ENCODE results near the gene COL4A2.
A peak's percentile ranks its signal among the peaks of the same experiment; 100 is the strongest.
"Not testable (repeated sequence)": the region's sequence is repeated elsewhere in the genome, so short reads cannot be mapped to it uniquely, and the experiment has no call there.

The COL4A2 gene

DNA sequence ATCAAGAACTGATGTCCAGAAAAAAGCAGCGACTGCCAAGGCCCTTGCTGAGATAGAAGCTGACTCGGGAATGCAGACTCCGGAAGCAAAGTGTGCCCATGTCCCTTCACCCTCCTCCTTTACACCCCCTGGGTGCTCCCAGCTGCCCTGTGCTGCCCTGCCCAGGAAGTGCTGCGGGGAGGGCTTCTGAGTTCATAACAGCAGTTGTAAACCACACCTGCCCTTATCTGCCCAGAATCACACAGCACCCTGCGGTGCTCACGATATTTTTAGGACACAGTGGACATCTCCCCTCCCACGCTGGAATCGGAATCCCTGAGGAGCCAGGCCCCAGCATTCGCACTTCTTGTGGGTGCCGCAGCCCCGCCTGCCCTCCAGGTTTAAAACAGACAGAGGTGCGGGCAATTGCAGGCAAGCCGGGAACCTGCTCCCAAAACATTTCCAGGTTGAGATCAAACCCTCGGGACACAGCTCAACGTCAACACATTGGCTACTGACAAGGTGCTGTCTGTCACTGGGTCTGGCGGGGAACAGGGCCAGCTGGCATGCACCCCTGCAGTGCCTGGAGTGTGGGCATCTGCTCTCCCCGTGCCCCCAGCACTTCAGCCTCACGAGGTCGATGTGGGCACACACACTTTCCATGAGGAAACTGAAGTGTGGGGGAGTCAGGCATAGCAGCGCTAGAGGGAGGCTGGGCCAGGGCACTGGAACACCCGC is 217.6 kb downstream of the COL4A2 start:
- peak in 1 of 2 experiments; percentile 24 for DNase-seq

DNA sequence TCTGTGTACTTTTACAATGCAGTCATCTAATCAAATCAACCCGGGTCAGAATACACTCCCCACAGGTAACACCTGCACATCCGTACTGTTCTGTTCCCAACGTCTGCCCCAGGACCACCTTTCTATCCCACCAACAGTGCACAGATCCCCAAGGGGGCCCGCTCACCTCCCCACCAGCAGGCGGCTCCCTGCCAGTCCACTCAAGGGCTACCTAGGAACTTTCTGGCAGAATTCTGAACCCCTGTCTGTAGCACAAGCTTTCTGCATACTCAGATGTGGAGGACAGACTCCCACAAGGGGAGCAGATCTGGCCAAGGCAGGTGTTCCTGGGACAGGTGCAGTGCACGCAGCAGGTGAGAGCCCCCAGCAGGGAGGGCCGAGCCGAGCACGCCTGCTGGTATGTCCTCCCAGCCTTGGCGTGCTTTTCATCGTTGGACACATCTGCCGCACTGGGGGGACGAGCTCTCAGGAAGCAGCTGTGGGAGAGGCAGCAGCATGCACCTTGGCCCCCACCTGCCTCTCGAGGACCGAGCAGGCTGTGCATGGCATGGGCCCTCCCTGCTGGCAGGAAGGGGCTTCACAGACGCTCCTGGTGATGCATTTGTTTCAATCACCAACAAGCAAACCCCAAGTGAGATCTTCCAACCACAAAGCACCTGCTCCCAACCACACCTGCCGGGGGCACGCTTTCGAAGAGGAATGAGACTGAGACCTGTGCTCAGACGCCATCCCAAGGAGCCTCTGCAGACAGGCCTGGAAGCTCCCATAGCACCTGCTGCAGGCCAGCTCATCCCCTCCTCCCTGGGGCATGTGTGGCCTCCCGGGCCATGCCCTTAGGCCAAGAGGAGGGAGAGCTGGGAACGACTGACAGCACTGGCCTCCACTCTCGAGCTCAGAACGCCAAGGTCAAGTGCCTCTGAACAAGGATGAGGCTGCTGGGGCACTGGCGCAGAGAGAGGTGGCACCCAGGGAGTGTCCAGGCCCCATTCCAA is 218.5 kb downstream of the COL4A2 start:
- peak in 1 of 2 experiments; percentile 70 for DNase-seq

DNA sequence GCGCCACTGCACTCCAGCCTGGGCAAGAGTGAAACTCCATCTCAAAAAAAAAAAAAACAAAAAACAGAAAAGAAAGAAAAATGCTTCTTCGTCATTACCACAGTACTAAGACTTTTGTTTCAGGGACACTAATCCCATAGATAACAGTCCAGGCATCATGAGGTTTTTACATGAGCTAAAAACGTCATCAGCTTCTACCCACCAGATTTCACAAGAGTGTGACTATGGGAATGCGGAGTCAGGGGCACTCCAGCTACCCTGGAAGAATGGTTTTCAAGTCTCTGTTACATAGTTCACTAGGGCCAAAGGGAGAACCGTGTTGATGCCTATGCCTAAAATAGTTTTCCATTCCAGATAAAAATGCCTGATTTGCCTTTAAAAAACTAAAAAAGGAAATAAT is 221.3 kb downstream of the COL4A2 start:
- no peak for DNase-seq

DNA sequence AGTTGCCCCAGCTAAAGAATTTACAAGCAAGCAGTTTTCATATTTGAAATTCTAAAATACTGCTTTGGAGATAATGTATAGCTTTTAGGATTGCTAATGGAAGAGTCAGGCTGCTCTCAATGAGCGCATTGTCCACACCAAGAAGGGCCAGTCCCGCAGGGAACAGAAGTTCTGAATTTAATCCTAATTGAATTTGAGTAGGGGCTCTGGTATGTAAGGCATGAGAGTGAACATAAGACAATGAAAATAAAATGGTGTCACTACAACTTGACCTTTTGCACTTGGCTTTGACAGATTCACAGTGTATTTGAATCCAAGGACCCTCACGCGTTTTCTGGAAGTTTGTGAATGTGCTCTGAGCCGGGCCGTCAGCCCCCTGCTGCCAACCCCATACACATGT is 221.8 kb downstream of the COL4A2 start:
- DNase-seq = no peak

DNA sequence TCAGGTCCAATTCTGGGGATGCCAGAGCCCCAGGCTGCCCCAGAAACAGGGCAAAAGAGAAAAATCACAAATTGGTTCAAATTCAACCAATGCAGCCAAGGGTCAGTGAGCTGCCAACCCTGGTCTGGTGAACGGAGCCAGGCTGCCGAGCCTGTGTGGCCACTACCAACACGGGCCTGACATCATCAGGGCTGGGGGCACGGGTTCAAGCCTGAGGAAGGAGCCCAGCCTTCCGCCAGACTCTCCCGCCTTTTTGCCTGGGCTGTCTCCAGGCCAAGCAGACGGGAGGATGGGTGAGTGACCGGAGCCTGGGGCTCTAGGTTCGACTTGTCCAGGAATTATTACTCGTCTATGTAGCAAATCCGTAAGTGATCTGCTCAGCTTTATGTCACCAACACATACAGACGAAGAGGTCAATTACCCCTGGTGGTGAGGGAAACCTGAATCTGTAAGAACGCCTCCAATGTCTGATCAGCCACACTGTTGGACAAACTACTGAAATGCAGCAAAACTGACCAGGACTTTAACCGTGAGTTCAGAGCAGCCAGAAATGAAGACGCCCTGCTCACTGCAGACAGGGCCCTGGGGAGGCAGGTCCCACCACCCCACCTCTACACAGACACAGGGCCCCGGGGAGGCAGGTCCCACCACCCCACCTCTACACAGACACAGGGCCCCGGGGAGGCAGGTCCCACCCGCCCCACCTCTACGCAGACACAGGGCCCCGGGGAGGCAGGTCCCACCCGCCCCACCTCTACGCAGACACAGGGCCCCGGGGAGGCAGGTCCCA is 222.6 kb downstream of the COL4A2 start:
- DNase-seq = no peak

DNA sequence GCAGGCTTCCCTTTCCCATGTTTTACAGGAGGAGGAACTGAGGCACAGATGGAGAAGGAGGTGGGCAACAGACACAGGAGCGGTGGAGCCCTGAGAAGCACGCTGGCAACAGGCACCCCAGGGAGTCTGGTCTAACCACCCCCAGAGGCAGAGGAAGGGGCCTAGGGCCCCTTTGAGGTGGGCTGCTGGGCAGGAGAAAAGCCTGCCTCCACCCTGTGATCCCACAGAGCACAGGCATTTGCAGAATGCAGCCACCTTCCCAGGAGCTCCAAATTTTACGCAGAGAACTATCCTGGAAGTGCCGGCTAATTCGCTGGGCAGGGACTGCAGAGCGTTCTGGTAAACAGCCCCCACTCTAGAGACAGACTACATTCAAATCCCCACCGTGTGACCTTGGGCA is 224.0 kb downstream of the COL4A2 start:
- DNase-seq = no peak

DNA sequence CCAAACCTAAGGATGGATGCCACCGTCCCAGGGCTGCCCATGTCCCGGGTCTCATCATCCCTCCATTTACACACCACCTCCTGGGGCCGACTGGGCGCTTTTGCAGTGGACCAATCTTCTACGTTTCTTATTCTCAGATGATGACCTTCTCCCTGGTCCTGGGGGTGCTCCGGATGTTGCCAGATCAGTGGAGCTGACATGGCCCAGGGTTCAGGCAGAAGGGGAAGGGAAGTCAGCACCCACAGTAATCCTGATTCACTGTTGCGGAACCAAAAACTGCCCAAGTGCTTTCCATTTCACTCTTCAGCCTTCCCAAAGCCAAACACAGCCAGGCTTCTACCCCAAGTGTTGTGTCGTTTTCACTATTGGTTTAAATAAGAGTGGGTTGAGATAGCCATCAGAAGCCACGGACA is 224.6 kb downstream of the COL4A2 start:
- DNase-seq = no peak

DNA sequence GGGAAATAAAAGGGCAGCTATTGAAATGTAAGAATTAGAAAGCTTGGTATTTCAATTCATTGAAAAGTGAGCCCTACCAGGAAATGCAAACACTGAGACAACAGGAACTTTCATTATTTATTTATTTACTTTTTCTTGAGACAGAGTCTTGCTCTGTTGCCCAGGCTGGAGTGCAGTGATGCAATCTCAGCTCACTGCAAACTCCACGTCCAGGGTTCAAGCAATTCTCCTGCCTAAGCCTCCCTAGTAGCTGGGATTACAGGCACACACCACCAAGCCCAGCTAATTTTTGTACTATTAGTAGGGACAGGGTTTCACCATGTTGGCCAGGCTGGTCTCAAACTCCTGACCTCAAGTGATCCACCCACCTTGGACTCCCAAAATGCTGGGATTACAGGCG is 225.2 kb downstream of the COL4A2 start:
- not testable (repeated sequence) for DNase-seq

DNA sequence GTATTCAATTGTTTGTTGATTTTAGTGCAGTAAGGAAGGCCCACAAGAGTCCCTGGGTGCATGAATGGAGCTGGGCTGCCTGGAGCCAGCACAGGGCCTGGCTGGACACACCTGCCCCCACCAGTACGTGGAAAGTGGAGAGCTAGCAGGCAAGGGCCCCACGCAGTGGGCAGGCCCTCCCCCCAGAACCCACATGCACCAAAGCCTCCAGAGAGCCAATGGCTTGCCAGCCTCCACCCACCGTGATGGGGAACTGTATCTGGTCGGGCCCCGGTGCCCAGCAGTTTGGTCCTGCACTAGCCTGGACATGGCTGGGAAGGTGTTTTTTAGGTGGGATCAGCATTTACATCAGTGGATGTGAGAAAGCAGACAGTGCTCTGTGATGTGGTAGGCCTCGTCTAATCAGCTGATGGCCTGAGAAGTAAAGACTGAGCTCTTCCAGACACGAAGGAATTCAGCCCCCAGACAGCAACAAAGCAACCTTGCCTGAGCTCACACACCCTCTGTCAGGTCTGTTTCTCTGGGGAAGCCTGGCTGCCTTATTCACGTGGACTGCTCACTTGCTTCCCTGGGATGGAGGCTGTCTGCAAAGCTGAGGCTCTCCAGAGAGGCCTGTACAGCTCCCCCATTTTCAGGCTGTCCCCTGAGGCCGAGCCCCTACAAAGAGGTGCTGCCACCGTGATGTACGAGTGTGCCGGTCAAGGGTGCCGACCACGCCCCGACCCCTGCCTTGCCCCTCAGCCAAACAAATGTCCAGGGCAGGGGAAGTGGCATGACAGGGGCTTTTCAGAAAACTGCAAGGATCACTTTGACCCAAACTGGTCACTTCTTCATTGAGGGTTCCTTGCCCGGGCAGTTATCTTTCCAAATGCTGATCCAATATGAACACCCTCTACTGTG is 226.9 kb downstream of the COL4A2 start:
- no peak for DNase-seq

DNA sequence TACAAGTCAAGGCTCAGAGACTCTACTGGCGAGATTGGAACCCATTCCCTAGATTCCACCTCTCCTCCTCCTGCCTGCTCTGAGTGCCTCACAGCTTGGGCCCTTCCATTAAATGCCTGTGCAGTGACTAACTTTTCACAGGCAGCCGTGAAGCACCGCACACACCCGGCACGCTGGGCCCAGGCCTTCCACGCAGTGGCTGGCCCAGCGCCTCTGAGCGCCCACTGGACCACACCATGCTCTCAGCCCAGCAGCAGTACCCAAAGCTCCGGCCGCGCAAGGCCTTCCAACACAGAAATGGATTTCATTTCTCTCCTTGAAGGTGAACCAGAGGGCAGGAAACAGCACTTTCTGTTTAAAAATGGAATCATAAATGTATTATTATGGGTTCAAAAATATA is 228.4 kb downstream of the COL4A2 start:
- DNase-seq = no peak

DNA sequence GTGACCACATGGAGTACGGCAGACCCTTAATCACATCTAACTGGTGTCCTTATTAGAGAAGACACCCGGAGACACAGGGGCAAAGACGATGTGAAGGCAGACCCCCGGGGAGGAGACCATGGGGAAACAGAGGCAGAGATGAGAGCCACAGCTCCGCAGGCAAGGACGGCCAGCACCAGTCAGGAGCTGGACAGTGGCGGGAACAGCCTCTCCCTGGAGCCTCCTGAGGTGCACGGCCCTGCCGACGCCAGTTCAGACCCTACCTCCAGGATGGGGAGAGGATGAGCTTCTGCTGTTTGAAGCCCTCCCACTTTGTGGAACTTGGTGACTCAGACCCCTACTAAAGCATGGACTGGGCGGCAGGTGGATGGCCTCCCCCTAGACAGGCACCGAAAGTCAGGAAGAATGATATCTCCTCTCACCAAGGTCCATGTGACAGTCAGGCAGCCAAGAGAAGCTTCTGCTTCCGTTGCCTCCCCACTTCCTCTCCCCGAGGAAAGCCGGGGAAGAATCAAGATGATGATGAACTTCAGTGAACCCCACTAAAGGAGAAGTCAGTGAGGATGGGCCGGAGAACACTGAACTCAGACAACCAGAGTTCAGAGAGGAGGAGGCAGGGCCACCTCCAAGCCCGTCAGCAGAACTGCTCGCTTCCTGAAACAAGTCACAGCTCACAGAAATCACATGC is 229.1 kb downstream of the COL4A2 start:
- no peak for DNase-seq

DNA sequence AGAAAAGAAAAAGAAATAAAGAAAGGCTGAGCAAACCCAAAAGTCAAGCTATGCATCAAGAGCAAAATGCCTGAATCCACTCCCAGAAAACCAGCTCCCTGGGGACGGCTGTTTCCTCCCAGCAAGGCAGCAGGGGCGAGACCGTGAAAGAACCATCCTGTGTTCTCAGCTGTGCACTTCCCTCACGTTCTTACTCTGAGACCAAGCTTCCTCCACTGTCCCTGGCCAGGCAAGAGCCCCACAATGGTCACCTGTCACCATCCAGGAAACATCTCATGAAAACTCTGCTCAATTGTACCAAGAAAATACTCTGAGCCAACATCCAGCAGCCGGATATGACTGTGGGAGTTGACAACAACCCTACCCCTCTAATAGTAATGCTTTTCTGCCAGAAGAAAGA is 231.5 kb downstream of the COL4A2 start:
- DNase-seq = no peak

DNA sequence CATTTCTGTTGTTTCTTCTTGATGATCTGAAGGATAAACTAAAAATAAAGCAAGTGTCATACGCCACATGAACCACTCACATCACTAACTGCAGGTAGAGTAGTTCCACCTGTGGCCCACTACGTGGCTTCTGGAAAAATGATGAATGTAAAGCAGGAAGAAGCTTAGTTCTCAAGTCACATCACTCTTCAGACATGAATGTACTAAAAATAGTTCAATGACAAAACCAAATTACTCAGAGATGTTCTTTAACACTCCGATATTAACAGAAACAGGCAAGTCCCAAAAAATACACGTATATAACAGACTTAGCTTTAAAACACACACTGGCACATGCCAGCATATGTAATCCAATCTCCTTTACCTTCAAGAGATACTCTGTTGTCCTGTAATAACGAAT is 232.8 kb downstream of the COL4A2 start:
- no peak for DNase-seq

DNA sequence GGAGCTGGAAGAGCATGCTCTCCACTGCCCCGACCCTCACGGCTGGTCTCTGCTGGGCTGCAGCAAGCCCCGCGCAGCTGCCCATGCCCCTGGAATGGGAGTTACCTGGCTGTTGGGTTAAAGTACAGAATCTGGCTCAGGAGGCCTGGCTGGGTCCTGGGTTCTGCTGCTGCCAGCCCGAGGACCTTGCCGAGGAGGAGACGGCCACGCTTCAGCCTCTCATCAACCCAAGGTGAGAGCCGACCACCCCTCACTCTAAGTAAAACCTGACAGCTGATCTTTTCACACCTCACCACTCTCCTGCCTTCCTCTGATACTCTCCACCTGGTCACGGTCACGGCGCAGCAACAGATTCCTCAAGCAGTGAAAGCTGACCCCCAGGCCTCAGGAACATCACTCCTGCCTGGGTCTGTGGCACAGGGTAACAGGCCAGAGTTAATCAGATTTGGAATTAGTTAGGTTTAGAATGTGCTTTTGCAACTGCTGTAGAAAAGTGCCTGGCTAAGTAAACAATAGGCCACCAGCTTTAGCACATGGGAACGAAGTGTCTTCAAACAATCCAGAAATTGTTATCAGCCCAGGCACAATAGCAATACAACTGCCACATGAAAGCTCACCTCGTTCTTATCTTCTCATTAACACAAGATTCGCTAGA is 233.9 kb downstream of the COL4A2 start:
- DNase-seq = no peak

DNA sequence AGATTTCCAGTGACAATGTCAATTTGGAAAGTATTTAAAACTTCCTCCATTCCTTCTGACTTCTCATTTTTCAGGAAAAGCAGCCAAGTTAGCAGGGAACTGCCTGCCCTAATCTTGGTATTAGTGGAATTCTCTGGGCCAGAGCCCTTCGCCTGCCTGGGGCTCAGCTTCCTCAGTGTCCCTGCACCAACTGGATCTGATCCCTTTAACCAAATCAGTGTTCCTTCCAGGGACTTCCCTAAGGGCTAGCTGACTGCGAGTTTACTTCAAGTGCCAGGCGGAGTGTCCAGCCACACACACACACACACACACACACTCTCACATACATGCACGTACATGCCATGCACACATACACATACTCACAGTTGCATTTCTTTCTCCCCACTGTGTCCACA is 234.4 kb downstream of the COL4A2 start:
- DNase-seq = no peak

DNA sequence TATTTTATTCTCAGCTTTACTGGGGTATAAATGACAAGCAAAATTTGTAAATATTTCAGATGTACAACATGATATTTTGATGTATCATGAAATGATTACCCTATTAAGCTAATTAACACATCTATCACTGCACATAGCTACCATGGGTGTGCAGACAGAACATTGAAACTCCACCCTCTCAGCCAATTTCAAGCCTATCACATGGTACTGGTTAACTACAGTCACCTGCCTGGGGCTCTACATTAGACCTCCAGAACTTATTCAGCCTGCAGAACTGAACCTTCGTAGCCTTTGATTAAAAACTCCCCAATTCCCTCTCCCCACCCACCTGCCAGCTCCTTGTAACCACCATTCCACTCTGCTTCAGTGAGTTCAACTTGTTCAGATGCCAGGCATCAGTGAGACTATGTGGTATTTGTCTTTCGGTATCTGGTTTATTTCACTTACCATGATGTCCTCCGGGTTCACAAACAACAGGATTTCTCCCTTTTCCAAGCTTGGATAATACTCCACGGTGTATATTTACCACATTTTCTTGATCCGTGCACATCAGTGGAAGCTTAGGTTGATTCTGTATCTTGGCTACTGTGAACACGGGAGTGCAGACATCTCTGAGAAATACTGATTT is 235.2 kb downstream of the COL4A2 start:
- no peak for DNase-seq

DNA sequence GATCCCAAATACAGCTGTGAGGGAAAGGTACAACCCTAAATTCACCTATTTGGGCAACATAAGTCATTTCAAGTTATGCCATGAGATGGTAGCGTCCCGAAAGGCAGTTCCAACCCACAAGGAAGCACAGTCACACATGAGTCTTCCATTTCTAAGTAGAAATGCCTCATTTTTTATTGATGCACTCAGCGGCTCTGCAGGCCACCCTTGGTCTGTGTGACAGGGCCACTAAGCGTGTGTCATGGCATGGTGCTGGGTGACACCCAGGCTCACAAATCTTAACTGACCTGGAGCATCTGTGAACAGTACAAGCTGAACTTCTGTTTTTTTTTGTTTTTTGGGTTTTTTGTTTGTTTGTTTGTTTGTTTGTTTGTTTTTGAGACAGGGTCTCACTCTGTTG is 239.3 kb downstream of the COL4A2 start:
- DNase-seq = no peak

DNA sequence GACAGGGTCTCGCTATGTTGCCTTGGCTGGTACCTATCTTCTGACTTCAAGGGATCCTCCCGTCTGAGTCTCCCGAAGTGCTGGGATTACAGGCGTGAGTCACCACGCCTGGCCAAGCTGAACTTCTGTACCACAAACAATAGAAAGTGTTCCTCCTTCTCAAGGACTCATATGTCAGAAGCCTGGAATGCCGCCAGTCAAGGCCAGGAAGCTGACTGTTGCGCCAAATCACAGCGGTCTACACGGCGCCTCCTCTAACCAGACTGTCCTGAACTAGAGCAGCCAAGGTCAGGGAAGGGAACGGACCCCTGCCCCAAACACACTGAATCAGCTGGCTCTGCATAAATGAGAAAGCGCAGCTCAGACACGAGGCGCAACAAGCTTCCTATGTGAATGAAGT is 239.8 kb downstream of the COL4A2 start:
- DNase-seq = no peak

DNA sequence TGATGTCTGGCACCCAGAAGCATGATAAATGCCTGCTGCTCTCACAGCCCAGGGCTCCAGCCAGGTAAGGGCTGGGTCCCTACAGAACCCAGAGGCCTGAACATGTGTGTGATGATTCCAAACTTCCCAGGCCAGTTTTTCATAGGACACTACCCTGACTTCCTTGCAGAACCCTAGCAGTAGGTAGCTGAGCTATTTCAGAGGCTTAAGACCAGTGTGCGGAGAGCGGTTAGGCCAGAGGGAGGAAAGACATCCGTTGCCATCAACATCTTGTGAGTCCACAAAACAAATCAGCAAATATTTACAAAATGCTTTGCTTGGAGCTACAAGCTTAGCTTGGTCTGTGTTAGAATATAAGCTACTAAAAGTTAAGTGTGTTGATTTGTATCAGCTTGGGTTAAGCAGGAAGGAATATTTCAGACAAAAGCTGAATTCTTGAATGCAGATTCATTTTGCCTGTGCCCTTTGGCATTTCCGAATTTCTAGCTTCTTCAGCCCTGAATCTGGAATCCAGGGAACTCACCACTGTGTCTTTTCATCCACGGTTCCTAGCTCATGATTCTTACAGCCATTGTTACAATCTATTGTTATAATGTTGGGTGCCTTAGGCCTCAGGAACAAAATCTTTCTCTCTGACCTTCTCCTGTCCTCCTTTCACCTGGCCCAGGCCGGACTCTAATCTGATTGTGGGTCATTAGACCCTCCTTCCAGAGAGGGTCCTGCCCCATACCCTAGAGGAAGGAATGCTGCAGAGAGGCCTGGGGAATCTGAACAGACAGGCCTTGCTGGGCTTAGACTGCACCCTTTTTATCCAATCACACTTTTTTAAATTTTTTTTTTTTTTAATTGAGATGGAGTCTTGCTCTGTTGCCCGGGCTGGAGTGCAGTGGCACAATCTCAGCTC is 242.1 kb downstream of the COL4A2 start:
- DNase-seq = no peak

DNA sequence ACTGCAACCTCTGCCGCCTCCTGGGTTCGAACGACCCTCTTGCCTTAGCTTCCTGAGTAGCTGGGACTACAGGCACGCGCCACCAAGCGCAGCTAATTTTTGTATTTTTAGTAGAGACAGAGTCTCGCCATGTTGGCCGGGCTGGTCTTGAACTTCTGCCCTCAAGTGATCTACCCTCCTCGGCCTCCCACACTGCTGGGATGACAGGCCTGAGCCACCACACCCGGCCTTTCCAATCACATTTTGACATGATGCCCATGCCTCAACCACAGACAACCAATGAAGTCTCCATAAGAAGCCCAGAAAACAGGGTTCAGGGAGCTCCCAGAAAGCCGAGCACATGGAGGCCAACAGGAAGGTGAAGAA is 242.7 kb downstream of the COL4A2 start:
- no peak for DNase-seq
